Measurements from ENCODE around the gene CIAO2B.

- TF ChIP-seq CTCF (IDR thresholded peaks at IDR 0.05) (no peak), POLR2AphosphoS5 (IDR thresholded peaks at IDR 0.05) (no peak)
Measured at GRCh38 chr16:66926961-66927436, 7.2 kb downstream of the CIAO2B start.

Data from esophagus muscularis mucosa (tissue), 3 donors.